ENCODE data around the gene AOPEP. TPM values are rescaled to one million over a fixed set of nuclear protein-coding genes. Genes with fewer than 3 reads are reported as not detected.

Gene AOPEP
- total and polyA plus RNA-seq, 7 donors = 28.0 to 490 (median 184) TPM

- Histone ChIP-seq H3K4me1 (peaks cover 0 to 100% (median 100%) of the 10 kb centered on the region in 4 donors), H3K9me3 (no peaks in the 10 kb centered on the region), H3K27me3 (no peaks in the 10 kb centered on the region), H3K27ac (peak overlapping the region; percentile 47 to 99 (median 84)), H3K36me3 (peaks cover 0 to 42% (median 11%) of the 10 kb centered on the region in 4 donors), H3K4me3 (no peak overlapping the region)
- intact Hi-C loops (cut with DNase I) = no loop called here
- WGBS, 2 donors = 59 to 68% methylated on average over 2 of the region's 2 CpGs
- no peak for DNase-seq
- TF ChIP-seq EP300 (IDR thresholded peaks at IDR 0.05) = no peak
- no peak for TF ChIP-seq POLR2AphosphoS5 (IDR thresholded peaks at IDR 0.05)
- TF ChIP-seq, protein P1, sequence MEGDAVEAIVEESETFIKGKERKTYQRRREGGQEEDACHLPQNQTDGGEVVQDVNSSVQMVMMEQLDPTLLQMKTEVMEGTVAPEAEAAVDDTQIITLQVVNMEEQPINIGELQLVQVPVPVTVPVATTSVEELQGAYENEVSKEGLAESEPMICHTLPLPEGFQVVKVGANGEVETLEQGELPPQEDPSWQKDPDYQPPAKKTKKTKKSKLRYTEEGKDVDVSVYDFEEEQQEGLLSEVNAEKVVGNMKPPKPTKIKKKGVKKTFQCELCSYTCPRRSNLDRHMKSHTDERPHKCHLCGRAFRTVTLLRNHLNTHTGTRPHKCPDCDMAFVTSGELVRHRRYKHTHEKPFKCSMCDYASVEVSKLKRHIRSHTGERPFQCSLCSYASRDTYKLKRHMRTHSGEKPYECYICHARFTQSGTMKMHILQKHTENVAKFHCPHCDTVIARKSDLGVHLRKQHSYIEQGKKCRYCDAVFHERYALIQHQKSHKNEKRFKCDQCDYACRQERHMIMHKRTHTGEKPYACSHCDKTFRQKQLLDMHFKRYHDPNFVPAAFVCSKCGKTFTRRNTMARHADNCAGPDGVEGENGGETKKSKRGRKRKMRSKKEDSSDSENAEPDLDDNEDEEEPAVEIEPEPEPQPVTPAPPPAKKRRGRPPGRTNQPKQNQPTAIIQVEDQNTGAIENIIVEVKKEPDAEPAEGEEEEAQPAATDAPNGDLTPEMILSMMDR (IDR thresholded peaks at IDR 0.05) = no peak
- TF ChIP-seq POLR2A (IDR thresholded peaks at IDR 0.05) = no peak
These were observed 334.4 kb downstream of the AOPEP start for GRCh38 chr9:95060916-95061315.

DNA sequence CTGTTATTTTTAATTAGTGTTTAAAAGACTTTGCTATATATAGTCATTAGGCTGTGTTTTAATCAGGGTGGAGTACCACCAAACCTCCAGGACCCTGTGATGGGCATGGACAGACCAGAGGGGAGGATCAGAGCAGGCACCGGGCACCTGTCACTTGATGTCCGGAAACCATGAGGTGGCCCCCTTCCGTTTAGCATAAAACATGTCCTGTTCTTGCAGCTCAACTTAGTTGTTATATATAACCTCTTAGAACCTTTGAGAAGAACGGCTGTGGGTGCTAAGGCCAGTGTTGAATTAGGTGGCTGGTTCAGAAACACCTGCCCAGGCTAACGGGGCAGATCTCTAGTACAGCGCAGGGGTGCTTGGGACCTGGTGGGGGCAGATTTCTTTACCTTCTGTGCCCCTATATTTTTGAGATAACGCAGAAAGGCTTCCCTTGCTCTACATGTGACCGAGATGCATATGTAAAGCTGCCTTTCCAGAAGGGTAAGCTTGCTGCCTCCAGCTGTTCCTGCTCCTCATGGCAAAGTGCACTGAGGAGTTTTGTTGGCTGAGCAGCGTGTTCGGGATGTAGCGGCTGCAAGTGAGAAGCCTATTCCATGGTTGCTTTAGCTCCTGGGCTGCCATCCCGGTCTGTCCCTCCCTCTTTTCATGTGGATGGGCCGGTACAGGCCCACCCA is 335.6 kb downstream of the AOPEP start:
- Histone ChIP-seq H3K27ac (peak overlapping the region; percentile 77 to 99 (median 85)), H3K4me1 (peaks cover 0 to 100% (median 100%) of the 10 kb centered on the region in 4 donors), H3K4me3 (peak overlapping the region in 1 of 4 donors; percentile 6), H3K27me3 (no peaks in the 10 kb centered on the region), H3K36me3 (peaks cover 0 to 44% (median 13%) of the 10 kb centered on the region in 4 donors), H3K9me3 (no peaks in the 10 kb centered on the region)
- TF ChIP-seq, protein P1 (IDR thresholded peaks at IDR 0.05) = no peak
- TF ChIP-seq POLR2AphosphoS5 (IDR thresholded peaks at IDR 0.05) (no peak), POLR2A (IDR thresholded peaks at IDR 0.05) (no peak), EP300 (IDR thresholded peaks at IDR 0.05) (no peak)
- DNase-seq = no peak
- intact Hi-C loops (cut with DNase I) = no loop called here
- 68 to 82% methylated on average over 13 of the region's 13 CpGs for WGBS, 2 donors

- intact Hi-C loops (cut with DNase I) = no loop called here
- Histone ChIP-seq H3K4me1 (peaks cover 0 to 100% (median 100%) of the 10 kb centered on the region in 4 donors), H3K27ac (peak overlapping the region; percentile 77 to 99 (median 85)), H3K27me3 (no peaks in the 10 kb centered on the region), H3K9me3 (no peaks in the 10 kb centered on the region), H3K36me3 (peaks cover 0 to 44% (median 13%) of the 10 kb centered on the region in 4 donors), H3K4me3 (peak overlapping the region in 1 of 4 donors; percentile 6)
- WGBS, 2 donors = 79 to 86% methylated on average over 7 of the region's 7 CpGs
- TF ChIP-seq POLR2A (IDR thresholded peaks at IDR 0.05) (no peak), POLR2AphosphoS5 (IDR thresholded peaks at IDR 0.05) (no peak), EP300 (IDR thresholded peaks at IDR 0.05) (no peak)
- TF ChIP-seq, protein P1 (IDR thresholded peaks at IDR 0.05) = no peak
- no peak for DNase-seq
These were observed 336.1 kb downstream of the AOPEP start for GRCh38 chr9:95062596-95063065.

DNA sequence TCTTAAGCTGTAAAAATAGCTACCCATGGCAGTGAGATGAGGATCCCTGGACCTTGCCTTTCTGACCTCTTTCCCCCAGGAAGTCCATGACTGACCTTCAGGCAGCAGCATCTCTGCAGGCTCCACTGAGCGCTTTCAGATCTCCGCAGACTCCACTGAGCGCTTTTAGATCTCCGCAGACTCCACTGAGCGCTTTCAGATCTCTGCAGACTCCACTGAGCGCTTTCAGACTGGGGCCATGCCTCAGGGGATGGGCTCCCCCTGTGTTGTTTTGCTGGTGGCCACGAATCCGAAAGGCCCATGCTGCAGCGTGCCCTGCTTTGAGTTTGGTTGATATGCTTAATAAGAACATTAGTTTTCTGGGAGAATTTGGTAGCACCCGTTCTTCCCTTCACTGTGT is 336.8 kb downstream of the AOPEP start:
- H3K27ac ChIP-seq = peak overlapping the region; percentile 77 to 99 (median 85)
- no peak for DNase-seq
- no peaks in the 10 kb centered on the region for H3K9me3 ChIP-seq
- peaks cover 0 to 44% (median 13%) of the 10 kb centered on the region in 4 donors for H3K36me3 ChIP-seq
- intact Hi-C loops (cut with DNase I) = no loop called here
- peaks cover 0 to 100% (median 100%) of the 10 kb centered on the region in 4 donors for H3K4me1 ChIP-seq
- TF ChIP-seq, protein P1 (IDR thresholded peaks at IDR 0.05) = no peak
- TF ChIP-seq POLR2A (IDR thresholded peaks at IDR 0.05) (no peak), EP300 (IDR thresholded peaks at IDR 0.05) (no peak), POLR2AphosphoS5 (IDR thresholded peaks at IDR 0.05) (no peak)
- H3K4me3 ChIP-seq = no peak overlapping the region
- WGBS, 2 donors = 83 to 94% methylated on average over 10 of the region's 10 CpGs
- H3K27me3 ChIP-seq = no peaks in the 10 kb centered on the region

Measured in sigmoid colon (tissue), 7 donors.